Astrocyte (in vitro differentiated cells and primary cell): ENCODE data around the gene TSPEAR. TPM values are rescaled to one million over a fixed set of nuclear protein-coding genes. Genes with fewer than 3 reads are reported as not detected.
"Not testable (repeated sequence)": the region's sequence is repeated elsewhere in the genome, so short reads cannot be mapped to it uniquely, and the experiment has no call there.

Source experiments
- DNase-seq: peaks from one replicate; pipeline ENCODE4 v3.0.0-alpha.2; 2010; ENCODE audit warnings: low read depth
- FAIRE-seq: peaks from 2 replicates; lab custom pipeline; 2011; peaks lifted over from hg19 to GRCh38; lab: Jason Lieb, UNC
- H2AFZ ChIP-seq: 2 replicates; pipeline ENCODE4 v1.6.0; 2012; ENCODE audit warnings: low read depth, low read length, inconsistent platforms
- H3K27ac ChIP-seq: 2 replicates; pipeline ENCODE4 v1.5.1; 2011; ENCODE audit warnings: low read depth, low read length, inconsistent platforms
- H3K27me3 ChIP-seq: 2 replicates; pipeline ENCODE4 v1.6.0; 2011; ENCODE audit warnings: low read length, inconsistent platforms; ENCODE audit not compliant: insufficient read depth
- H3K36me3 ChIP-seq: 2 replicates; pipeline ENCODE4 v1.5.1; 2011; ENCODE audit warnings: low read length, inconsistent platforms; ENCODE audit not compliant: insufficient read depth
- H3K4me1 ChIP-seq: 2 replicates; pipeline ENCODE4 v1.5.1; 2011; ENCODE audit warnings: low read length, inconsistent platforms; ENCODE audit not compliant: insufficient read depth
- H3K4me2 ChIP-seq: 2 replicates; pipeline ENCODE4 v1.6.0; 2012; ENCODE audit warnings: low read length, inconsistent platforms
- H3K4me3 ChIP-seq: 2 replicates; pipeline ENCODE4 v1.5.1; 2011; ENCODE audit warnings: low read depth, mild to moderate bottlenecking, low read length, inconsistent platforms; ENCODE audit not compliant: insufficient read depth
- H3K79me2 ChIP-seq: 2 replicates; pipeline ENCODE4 v1.6.0; 2012; ENCODE audit warnings: mild to moderate bottlenecking, low read length, inconsistent platforms; ENCODE audit not compliant: insufficient read depth
- H3K9ac ChIP-seq: 2 replicates; pipeline ENCODE4 v1.6.0; 2012; ENCODE audit warnings: mild to moderate bottlenecking, low read length, inconsistent platforms
- H3K9me3 ChIP-seq: 2 replicates; pipeline ENCODE4 v1.5.1; 2012; ENCODE audit warnings: low read depth, mild to moderate bottlenecking, low read length, inconsistent platforms; ENCODE audit not compliant: insufficient read depth
- H4K20me1 ChIP-seq: 2 replicates; pipeline ENCODE4 v1.6.0; 2012; ENCODE audit warnings: low read length, inconsistent platforms; ENCODE audit not compliant: insufficient read depth
- H3K27ac Mint-ChIP-seq: one replicate; pipeline ENCODE4 v1.8.0; 2021; ENCODE audit warnings: mild to moderate bottlenecking, mixed read lengths; ENCODE audit not compliant: unreplicated experiment
- H3K27me3 Mint-ChIP-seq: one replicate; pipeline ENCODE4 v1.8.0; 2021; ENCODE audit warnings: low read depth, mixed read lengths; ENCODE audit not compliant: unreplicated experiment
- H3K36me3 Mint-ChIP-seq: one replicate; pipeline ENCODE4 v1.8.0; 2021; ENCODE audit warnings: low read depth, mixed read lengths; ENCODE audit not compliant: unreplicated experiment
- H3K4me1 Mint-ChIP-seq: one replicate; pipeline ENCODE4 v1.8.0; 2021; ENCODE audit warnings: low read depth, mixed read lengths; ENCODE audit not compliant: unreplicated experiment
- H3K4me3 Mint-ChIP-seq: one replicate; pipeline ENCODE4 v1.8.0; 2021; ENCODE audit warnings: mild to moderate bottlenecking, moderate library complexity, mixed read lengths; ENCODE audit not compliant: unreplicated experiment
- H3K9me3 Mint-ChIP-seq: one replicate; pipeline ENCODE4 v1.8.0; 2021; ENCODE audit warnings: mild to moderate bottlenecking, mixed read lengths; ENCODE audit not compliant: unreplicated experiment
- EZH2 ChIP-seq: IDR thresholded peaks from 2 replicates; pipeline ENCODE4 v1.6.1; 2012; ENCODE audit warnings: mild to moderate bottlenecking, low read length, inconsistent platforms; ENCODE audit not compliant: insufficient read depth
- total RNA-seq: library from RNA; stranded (reverse); gene quantifications from 2 replicates; pipeline ENCODE4 v1.2.1, GENCODE V29; 2021
- TF ChIP-seq, protein P1 (sequence below): IDR thresholded peaks from 2 replicates; pipeline ENCODE4 v1.5.1; 2011; ENCODE audit warnings: low read depth, mild to moderate bottlenecking, inconsistent platforms, low read length, moderate library complexity; ENCODE audit not compliant: insufficient read depth

The TSPEAR gene
- total RNA-seq, 1 donor from 2014 or later, result not detected

DNA sequence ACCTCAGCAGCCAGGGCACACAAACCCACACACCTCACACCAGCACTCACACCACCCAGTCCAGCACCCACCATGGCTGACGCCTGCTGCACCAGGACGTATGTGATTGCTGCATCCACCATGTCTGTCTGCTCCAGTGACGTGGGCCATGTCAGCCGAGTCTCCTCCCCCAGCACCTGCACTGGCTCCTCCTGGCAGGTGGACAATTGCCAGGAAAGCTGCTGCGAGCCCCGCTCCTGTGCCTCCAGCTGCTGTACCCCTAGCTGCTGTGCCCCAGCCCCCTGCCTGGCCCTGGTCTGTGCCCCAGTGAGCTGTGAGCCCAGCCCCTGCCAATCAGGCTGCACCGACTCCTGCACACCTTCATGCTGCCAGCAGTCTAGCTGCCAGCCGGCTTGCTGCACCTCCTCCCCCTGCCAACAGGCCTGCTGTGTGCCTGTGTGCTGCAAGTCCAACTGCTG, 99.3 kb downstream of the TSPEAR start, which contains the start of gene KRTAP10-8:
TSS of gene KRTAP10-8 (plus strand) at position 51 of the 458 bp plus-strand sequence. CDS start at position 73, 22 bp downstream.
- no peak for FAIRE-seq

GRCh38 chr21:44611551-44611950, 99.8 kb downstream of the TSPEAR start:
- TF ChIP-seq, protein P1, sequence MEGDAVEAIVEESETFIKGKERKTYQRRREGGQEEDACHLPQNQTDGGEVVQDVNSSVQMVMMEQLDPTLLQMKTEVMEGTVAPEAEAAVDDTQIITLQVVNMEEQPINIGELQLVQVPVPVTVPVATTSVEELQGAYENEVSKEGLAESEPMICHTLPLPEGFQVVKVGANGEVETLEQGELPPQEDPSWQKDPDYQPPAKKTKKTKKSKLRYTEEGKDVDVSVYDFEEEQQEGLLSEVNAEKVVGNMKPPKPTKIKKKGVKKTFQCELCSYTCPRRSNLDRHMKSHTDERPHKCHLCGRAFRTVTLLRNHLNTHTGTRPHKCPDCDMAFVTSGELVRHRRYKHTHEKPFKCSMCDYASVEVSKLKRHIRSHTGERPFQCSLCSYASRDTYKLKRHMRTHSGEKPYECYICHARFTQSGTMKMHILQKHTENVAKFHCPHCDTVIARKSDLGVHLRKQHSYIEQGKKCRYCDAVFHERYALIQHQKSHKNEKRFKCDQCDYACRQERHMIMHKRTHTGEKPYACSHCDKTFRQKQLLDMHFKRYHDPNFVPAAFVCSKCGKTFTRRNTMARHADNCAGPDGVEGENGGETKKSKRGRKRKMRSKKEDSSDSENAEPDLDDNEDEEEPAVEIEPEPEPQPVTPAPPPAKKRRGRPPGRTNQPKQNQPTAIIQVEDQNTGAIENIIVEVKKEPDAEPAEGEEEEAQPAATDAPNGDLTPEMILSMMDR, result no peak
- TF ChIP-seq EZH2, result no peak

More for the DNA sequence above, 99.3 kb downstream of the TSPEAR start, which contains the start of gene KRTAP10-8:
- Histone ChIP-seq H4K20me1 (no peaks in the 10 kb centered on the region), H3K4me1 (no peaks in the 10 kb centered on the region), H2AFZ (no peak within 1 kb of the TSS), H3K9ac (no peak within 1 kb of the TSS), H3K79me2 (no peaks in the 10 kb centered on the region), H3K9me3 (peaks cover 9% of the 10 kb centered on the region), H3K36me3 (no peaks in the 10 kb centered on the region), H3K27me3 (no peaks in the 10 kb centered on the region), H3K4me2 (no peak within 1 kb of the TSS), H3K4me3 (no peak within 1 kb of the TSS), H3K27ac (no peak within 1 kb of the TSS)
- Mint-ChIP-seq H3K27me3 (peaks cover 23% of the 10 kb centered on the region), H3K4me1 (no peaks in the 10 kb centered on the region), H3K9me3 (peaks cover 27% of the 10 kb centered on the region), H3K36me3 (peaks cover 2% of the 10 kb centered on the region), H3K27ac (no peak within 1 kb of the TSS), H3K4me3 (no peak within 1 kb of the TSS)
- TF ChIP-seq EZH2, result no peak
- TF ChIP-seq, protein P1, result no peak
- DNase-seq, result no peak

DNA sequence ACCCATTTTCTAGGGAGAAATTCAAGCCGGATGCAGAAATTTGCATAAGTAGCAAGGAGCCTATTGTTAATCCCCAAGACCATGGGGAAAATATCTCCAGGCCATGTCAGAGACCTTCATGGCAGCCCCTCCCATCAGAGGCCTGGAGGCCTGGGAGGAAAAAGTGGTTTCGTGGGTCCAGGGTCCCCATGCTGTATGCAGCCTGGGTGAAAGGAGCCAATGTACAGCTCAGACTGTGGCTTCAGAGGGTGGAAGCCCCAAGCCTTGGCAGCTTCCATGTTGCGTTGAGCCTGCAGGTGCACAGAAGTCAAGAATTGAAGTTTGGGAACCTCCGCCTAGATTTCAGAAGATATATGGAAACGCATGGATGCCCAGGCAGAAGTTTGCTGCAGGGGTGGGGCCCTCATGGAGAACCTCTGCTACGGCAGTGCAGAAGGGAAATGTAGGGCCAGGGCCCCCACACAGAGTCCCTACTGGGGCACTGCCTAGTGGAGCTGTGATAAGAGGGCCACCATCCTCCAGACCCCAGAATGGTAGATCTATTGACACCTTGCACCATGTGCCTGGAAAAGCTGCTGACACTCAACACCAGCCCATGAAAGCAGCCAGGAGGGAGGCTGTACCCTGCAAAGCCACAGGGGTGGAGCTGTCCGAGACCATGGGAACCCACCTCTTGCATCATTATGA, 101.1 kb downstream of the TSPEAR start:
- FAIRE-seq, H2AFZ ChIP-seq, H4K20me1 ChIP-seq, H3K4me3 ChIP-seq, H3K79me2 ChIP-seq, H3K36me3 Mint-ChIP-seq, H3K4me1 ChIP-seq, H3K4me1 Mint-ChIP-seq, DNase-seq, H3K27ac Mint-ChIP-seq, H3K27ac ChIP-seq, H3K4me2 ChIP-seq, H3K36me3 ChIP-seq, H3K4me3 Mint-ChIP-seq, H3K9ac ChIP-seq, H3K9me3 ChIP-seq, H3K27me3 ChIP-seq: not testable (repeated sequence)
- peaks cover 16% of the 10 kb centered on the region for H3K27me3 Mint-ChIP-seq
- H3K9me3 Mint-ChIP-seq, result peaks cover 27% of the 10 kb centered on the region

More at GRCh38 chr21:44611551-44611950, 99.8 kb downstream of the TSPEAR start:
- Histone ChIP-seq H2AFZ (no peak overlapping the region), H3K27me3 (no peaks in the 10 kb centered on the region), H3K9ac (no peak overlapping the region), H4K20me1 (no peaks in the 10 kb centered on the region), H3K9me3 (peaks cover 9% of the 10 kb centered on the region), H3K4me3 (no peak overlapping the region), H3K27ac (no peak overlapping the region), H3K79me2 (no peaks in the 10 kb centered on the region), H3K4me2 (no peak overlapping the region), H3K4me1 (no peaks in the 10 kb centered on the region), H3K36me3 (no peaks in the 10 kb centered on the region)
- H3K27me3 Mint-ChIP-seq, result peaks cover 21% of the 10 kb centered on the region
- no peak overlapping the region for H3K27ac Mint-ChIP-seq
- H3K4me1 Mint-ChIP-seq, result no peaks in the 10 kb centered on the region
- peaks cover 2% of the 10 kb centered on the region for H3K36me3 Mint-ChIP-seq
- peaks cover 27% of the 10 kb centered on the region for H3K9me3 Mint-ChIP-seq
- H3K4me3 Mint-ChIP-seq, result no peak overlapping the region
- DNase-seq, result no peak
- no peak for FAIRE-seq
